ENCODE data around the gene C2CD5.

The C2CD5 gene

DNA sequence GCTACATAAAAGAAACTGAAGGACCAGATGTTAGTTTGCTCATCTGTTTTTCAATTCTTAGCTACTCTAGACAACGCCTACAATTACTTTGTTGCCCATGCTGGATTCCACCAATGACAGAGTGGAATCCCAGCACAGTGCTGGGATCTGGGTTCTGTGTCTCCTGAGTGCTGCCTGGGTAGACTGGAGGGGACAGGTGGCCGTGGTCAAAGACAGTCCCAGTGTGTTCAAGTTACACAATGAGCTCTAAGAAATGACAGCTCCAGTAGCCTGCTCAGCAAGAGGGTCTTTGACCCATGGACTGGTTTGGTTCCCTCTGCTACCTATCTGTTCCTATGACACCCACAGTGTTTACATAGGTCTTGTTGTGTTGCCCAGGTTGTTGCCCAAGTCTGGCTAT is 38.5 kb downstream of the C2CD5 start:
- no peaks in the 10 kb centered on the region for H4K20me1 ChIP-seq (ENCODE audit: low read depth, low read length)
- H3K79me2 ChIP-seq (ENCODE audit: insufficient read depth, low read length): no peaks in the 10 kb centered on the region
- no peaks in the 10 kb centered on the region for H3K27me3 ChIP-seq (ENCODE audit: low read length)
- no peaks in the 10 kb centered on the region for H3K9me3 ChIP-seq (ENCODE audit: insufficient read depth, low read length)
- no peak overlapping the region for H3K27ac ChIP-seq (ENCODE audit: low read depth, low read length)
- no peak overlapping the region for H3K9ac ChIP-seq (ENCODE audit: low read length)
- H3F3A ChIP-seq (ENCODE audit: insufficient read depth): no peaks in the 10 kb centered on the region
- H3K4me2 ChIP-seq (ENCODE audit: low read depth, low read length, poor library complexity, severe bottlenecking): no peak overlapping the region
- H2AFZ ChIP-seq (ENCODE audit: low read depth, low read length, severe bottlenecking): no peak overlapping the region
- H3K4me3 ChIP-seq (ENCODE audit: insufficient read depth, low read length, poor library complexity, severe bottlenecking): no peak overlapping the region
- peaks cover 7% of the 10 kb centered on the region; the same call in 1 of the 2 replicates for H3K36me3 ChIP-seq (ENCODE audit: low read length)
- TF ChIP-seq, protein P1, sequence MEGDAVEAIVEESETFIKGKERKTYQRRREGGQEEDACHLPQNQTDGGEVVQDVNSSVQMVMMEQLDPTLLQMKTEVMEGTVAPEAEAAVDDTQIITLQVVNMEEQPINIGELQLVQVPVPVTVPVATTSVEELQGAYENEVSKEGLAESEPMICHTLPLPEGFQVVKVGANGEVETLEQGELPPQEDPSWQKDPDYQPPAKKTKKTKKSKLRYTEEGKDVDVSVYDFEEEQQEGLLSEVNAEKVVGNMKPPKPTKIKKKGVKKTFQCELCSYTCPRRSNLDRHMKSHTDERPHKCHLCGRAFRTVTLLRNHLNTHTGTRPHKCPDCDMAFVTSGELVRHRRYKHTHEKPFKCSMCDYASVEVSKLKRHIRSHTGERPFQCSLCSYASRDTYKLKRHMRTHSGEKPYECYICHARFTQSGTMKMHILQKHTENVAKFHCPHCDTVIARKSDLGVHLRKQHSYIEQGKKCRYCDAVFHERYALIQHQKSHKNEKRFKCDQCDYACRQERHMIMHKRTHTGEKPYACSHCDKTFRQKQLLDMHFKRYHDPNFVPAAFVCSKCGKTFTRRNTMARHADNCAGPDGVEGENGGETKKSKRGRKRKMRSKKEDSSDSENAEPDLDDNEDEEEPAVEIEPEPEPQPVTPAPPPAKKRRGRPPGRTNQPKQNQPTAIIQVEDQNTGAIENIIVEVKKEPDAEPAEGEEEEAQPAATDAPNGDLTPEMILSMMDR (IDR thresholded peaks at IDR 0.05; ENCODE audit: insufficient read depth, low read length, poor library complexity, severe bottlenecking): no peak
- no peak for TF ChIP-seq EZH2phosphoT487 (conservative IDR thresholded peaks at IDR 0.05; ENCODE audit: low read length)
- no peaks in the 10 kb centered on the region for H3K9me2 ChIP-seq (replicated peaks; ENCODE audit: insufficient read depth, low read length)

DNA sequence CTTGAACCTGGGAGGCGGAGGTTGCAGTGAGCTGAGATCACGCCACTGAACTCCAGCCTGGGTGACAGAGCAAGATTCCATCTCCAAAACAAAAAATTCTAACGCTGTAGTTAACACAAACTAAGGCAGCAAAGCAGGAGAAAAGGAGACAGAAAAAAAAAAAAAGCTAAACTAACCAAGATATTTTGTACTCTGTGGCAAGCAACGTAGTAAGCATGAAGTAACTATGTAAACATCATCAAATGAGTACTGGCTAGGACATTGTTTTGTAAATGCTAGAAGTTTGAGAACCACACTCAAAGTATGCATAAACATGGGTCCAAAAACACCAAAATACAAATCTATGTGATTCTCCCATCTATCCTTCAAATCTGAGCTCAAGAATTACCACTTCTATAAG is 44.2 kb downstream of the C2CD5 start:
- Histone ChIP-seq H4K20me1 (ENCODE audit: low read depth, low read length) (no peaks in the 10 kb centered on the region), H3K4me2 (ENCODE audit: low read depth, low read length, poor library complexity, severe bottlenecking) (no peak overlapping the region), H3K9me2 (replicated peaks; ENCODE audit: insufficient read depth, low read length) (no peaks in the 10 kb centered on the region), H3K27me3 (ENCODE audit: low read length) (no peaks in the 10 kb centered on the region), H3K9ac (ENCODE audit: low read length) (no peak overlapping the region), H3K9me3 (ENCODE audit: insufficient read depth, low read length) (no peaks in the 10 kb centered on the region), H3F3A (ENCODE audit: insufficient read depth) (no peaks in the 10 kb centered on the region), H2AFZ (ENCODE audit: low read depth, low read length, severe bottlenecking) (no peak overlapping the region), H3K79me2 (ENCODE audit: insufficient read depth, low read length) (no peaks in the 10 kb centered on the region), H3K27ac (ENCODE audit: low read depth, low read length) (no peak overlapping the region), H3K36me3 (ENCODE audit: low read length) (peaks cover 7% of the 10 kb centered on the region), H3K4me3 (ENCODE audit: insufficient read depth, low read length, poor library complexity, severe bottlenecking) (no peak overlapping the region)
- TF ChIP-seq, protein P1 (IDR thresholded peaks at IDR 0.05; ENCODE audit: insufficient read depth, low read length, poor library complexity, severe bottlenecking): no peak
- TF ChIP-seq EZH2phosphoT487 (conservative IDR thresholded peaks at IDR 0.05; ENCODE audit: low read length): no peak

DNA sequence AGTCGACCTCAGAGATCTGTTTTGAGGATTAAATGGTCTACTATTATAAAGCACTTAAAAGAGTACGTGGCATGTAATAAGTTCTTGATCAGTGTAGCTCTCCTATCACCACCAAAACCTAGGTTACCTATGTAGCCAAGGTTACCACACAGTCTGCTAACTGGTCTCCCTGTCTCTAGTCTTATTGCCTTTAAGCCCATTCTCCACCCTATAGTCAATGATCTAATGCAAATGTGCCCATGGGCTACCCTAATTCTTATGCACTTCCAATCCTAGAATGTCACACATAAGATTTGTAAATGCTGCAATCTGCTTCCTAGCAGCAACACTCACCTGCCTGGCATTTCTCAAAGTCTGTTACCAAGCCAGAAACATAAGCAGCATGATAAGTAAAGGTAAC is 44.9 kb downstream of the C2CD5 start:
- H3K27ac ChIP-seq (ENCODE audit: low read depth, low read length): no peak overlapping the region
- H3K36me3 ChIP-seq (ENCODE audit: low read length): peaks cover 7% of the 10 kb centered on the region
- no peak overlapping the region for H3K4me2 ChIP-seq (ENCODE audit: low read depth, low read length, poor library complexity, severe bottlenecking)

More for the DNA sequence above, 44.9 kb downstream of the C2CD5 start:
- H3F3A ChIP-seq (ENCODE audit: insufficient read depth): no peaks in the 10 kb centered on the region
- no peak overlapping the region for H3K4me3 ChIP-seq (ENCODE audit: insufficient read depth, low read length, poor library complexity, severe bottlenecking)
- H2AFZ ChIP-seq (ENCODE audit: low read depth, low read length, severe bottlenecking): no peak overlapping the region
- H3K79me2 ChIP-seq (ENCODE audit: insufficient read depth, low read length): no peaks in the 10 kb centered on the region
- H3K27me3 ChIP-seq (ENCODE audit: low read length): no peaks in the 10 kb centered on the region
- no peak for TF ChIP-seq EZH2phosphoT487 (conservative IDR thresholded peaks at IDR 0.05; ENCODE audit: low read length)
- TF ChIP-seq, protein P1 (IDR thresholded peaks at IDR 0.05; ENCODE audit: insufficient read depth, low read length, poor library complexity, severe bottlenecking): no peak
- H4K20me1 ChIP-seq (ENCODE audit: low read depth, low read length): no peaks in the 10 kb centered on the region
- H3K9me3 ChIP-seq (ENCODE audit: insufficient read depth, low read length): no peaks in the 10 kb centered on the region
- H3K9me2 ChIP-seq (replicated peaks; ENCODE audit: insufficient read depth, low read length): no peaks in the 10 kb centered on the region
- no peak overlapping the region for H3K9ac ChIP-seq (ENCODE audit: low read length)

All from SU-DHL-6 (cell line).